T follicular helper cell (primary cell): ENCODE data around the gene SPRN.
"Not testable (repeated sequence)": the region's sequence is repeated elsewhere in the genome, so short reads cannot be mapped to it uniquely, and the experiment has no call there.

Source experiments
- DNase-seq: peaks from one replicate; pipeline ENCODE4 v3.0.0-alpha.2; 2020; ENCODE audit warnings: low read depth

The SPRN gene

DNA sequence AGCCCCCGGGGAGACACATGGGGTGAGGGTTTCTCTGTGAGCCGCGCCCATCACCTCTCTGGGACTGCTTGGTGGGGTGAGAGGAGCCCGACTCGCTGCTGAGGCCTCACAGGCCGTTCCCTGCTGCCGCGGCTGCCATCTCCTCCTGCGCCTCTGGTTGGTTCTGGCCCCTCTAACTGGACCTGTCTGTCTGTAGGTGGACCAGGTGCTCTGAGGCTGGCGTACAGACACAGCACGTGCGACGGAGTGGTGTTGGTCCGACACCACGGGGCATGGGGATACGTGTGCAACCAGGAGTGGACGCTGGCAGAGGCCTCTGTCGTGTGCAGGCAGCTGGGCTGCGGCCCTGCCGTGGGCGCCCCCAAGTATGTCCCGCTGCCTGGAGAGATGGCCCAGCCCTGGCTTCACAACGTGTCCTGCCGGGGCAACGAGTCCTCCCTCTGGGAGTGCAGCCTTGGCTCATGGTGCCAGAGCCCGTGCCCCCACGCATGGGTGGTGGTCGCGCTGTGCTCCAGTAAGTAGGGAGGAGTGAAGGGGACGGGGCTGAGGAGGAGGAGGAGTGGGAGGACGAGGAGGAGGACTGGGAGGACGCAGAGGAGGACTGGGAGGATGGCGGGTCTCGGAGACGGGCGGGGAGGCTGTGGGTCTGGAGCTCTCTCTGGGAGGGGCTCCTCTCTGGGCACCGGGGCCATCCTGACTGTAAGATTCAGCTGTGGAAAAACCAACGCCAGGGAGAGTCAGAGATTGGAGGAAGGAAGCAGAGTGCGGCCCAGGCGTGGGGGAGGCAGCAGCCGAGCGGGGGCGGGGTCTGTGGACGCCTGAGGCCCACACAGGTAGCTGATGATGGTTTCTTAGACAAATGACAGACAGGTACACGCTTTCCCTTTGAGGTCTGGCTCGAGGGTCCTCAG is 31.9 kb upstream of the SPRN start:
- DNase-seq = no peak

- DNase-seq = no peak
These were observed 31.2 kb upstream of the SPRN start for GRCh38 chr10:133455611-133456031.

GRCh38 chr10:133455196-133455595 is 30.8 kb upstream of the SPRN start:
- DNase-seq = no peak

DNA sequence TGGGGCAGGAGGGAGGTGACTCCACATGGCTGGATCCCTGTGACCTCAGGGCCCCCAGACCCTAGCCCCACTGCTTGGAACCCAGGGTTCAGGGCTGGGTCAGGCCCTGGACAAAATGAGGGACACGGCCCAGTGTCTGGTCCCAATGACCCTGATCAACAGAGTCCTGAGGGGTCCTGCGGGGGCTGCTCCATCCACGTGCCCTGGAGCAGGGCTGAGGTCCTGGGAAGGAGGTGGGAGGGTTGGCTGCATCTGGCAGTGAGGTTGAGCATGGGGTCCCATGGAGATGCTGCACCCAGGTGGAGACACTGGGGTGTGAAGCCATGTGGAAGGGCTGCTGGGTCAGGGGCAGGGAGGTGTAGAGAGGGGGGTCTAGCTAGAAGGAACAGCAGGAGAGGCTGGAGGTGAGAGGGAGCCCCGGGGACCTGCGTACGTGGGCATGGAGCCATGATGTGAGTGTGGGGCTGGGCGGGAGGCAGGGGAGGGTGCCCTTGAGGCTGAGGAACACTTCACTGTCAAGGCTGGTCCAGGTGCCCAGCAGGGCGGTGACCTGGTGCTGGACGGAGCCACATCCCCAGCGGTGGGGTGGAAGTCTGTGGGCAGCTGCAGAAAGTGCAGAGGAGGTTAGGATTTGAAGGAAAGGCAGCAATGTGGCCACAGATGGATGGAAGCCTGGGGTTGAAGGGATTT is 29.9 kb upstream of the SPRN start:
- no peak for DNase-seq

DNA sequence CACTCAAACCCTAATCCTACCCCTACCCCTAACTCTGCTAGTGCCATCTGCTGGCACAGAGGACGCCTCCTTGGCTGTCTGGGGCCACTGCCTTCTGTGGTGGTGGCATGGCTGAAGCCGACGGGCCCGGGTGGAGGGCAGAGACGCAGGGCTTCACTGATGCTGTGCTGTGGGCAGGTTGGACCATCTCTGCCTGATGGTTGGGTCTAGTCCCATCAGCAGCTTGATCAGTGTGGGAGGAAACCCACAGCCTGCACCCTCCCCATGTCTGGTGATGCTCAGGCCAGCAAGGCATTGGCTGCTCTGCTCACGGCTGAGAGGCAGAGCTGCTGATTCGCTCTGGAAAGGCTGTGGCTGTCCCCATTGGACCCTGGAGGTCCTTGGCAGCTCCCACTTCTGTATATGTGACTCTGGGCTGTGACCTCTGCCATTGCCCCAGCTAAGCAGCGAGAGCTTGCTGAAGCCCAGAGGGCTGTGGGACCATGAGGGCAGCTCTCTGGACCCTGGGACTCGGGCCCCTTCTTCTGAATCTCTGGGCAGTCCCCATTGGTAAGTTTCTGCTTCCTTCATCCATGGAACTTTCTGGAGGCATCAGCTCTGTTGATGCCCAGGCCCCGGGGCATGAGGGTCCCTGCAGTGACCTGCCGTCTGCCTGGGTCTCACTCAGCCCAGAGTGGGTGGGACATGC is 29.2 kb upstream of the SPRN start, which contains the start of gene SCART1:
TSS of gene SCART1 (plus strand) at position 430 of the 688 bp plus-strand sequence. CDS start at position 483, 53 bp downstream.
- no peak for DNase-seq

DNA sequence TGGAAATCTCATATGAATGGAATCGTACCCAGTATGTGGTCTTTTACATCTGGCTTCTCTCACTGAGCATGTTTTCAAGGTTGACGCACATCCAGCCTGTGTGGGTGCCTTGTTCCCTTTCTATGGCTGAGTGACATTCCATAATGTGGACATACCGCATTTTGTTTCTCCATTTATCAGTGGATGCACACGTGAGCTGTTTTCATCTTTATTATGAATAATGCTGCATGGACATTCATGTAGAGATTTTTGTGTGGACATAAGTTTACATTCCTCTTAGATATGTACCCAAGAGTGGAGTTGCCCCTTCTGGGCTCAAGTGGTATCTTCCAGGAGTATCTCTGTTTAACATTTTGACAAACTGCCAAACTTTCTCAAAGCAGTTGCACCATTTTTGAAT is 28.0 kb upstream of the SPRN start:
- DNase-seq = no peak

DNA sequence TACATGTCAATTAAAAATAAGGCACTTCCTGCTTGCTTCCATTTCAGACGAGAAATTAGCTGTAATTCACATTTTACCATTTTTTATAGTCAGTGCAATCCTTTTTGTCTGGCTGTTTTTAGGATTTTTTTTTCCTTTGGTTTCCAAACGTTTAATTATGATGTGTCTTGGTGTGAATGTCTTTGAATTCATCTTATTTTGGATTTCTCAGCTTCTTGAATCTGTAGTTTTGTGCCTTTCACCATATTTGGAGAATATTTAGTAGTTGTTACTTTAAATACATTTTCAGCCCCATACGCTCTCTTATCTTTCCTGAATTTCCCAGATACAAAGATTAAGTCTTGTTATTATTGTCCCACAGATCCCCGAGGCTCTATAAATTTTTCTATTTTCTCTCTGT is 26.9 kb upstream of the SPRN start:
- DNase-seq = no peak

- no peak for DNase-seq
These were observed 23.7 kb upstream of the SPRN start for GRCh38 chr10:133448120-133448519.

- DNase-seq = no peak
These were observed 22.6 kb upstream of the SPRN start for GRCh38 chr10:133446979-133447378.

GRCh38 chr10:133445751-133446708 is 21.6 kb upstream of the SPRN start:
- no peak for DNase-seq

GRCh38 chr10:133445268-133445732 is 20.9 kb upstream of the SPRN start:
- no peak for DNase-seq

GRCh38 chr10:133444342-133445267 is 20.2 kb upstream of the SPRN start:
- DNase-seq = no peak

- no peak for DNase-seq
These were observed 18.8 kb upstream of the SPRN start for GRCh38 chr10:133442967-133443924.

GRCh38 chr10:133442191-133442966 is 18.0 kb upstream of the SPRN start:
- no peak for DNase-seq

DNA sequence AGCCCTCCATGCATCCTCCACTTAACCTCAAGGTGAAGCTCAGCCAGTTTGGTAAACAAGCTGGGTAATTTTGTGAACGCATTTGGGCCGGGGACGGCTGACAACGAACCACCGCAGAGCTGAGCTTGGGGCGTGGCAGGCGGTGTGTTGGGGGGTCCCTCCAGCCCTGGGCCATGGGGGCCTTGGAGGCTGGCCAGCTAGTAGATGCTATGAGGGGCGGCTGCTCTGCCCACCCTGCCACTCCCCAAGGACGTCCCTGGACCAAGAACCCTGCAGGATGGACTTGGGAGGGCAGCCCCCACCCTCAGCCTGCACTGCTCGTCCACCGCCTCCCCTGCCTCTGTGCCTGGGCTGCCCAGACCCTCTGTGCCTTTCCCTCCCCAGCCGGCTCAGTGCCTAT is 17.4 kb upstream of the SPRN start:
- DNase-seq = no peak

DNA sequence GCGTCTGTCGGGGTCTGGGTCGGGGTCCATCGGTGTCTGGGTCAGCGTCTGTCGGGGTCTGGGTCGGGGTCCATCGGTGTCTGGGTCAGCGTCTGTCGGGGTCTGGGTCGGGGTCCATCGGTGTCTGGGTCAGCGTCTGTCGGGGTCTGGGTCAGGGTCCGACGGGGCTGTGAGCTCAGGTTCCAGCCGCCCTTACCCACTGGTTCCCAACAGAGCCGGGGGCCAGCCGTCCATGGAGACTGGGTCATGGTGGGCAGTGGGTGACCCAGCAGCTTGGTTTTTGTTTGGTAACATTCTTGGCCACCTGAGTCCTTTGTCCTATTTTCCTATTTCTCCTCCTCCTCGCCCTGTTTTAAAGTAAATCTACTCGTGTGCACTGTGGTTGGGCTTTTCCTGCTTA is 16.9 kb upstream of the SPRN start:
- not testable (repeated sequence) for DNase-seq

DNA sequence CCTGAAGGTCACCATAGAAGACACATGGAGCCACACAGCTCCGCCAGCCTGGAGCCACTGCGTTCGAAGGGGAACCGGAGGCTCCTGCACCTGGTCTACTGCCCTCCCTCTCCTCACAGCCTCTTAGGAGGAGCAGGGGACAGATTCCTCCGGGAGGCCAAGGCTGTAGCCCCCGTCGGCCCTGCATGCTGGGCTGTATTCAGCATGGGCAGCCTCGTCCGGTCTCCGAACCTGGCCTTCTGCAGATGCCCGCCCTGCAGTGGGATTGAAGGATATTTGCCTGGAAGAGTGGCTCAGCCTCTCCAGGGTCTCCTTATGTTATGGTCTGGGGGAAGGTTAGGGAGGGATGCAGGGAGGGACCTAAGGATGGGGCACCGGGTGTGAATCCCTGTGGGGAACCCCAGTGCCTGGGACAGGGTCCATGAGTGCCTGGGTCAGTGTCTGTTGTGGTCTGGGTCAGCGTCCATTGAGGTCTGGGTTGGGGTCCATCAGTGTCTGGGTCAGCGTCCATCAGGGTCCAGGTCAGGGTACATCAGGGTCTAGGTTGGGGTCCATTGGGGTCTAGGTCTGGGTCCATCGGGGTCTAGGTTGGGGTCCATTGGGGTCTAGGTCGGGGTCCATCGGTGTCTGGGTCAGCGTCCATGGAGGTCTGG is 16.3 kb upstream of the SPRN start:
- DNase-seq = no peak
